ENCODE measurements around the gene SC5D.

Gene SC5D

DNA sequence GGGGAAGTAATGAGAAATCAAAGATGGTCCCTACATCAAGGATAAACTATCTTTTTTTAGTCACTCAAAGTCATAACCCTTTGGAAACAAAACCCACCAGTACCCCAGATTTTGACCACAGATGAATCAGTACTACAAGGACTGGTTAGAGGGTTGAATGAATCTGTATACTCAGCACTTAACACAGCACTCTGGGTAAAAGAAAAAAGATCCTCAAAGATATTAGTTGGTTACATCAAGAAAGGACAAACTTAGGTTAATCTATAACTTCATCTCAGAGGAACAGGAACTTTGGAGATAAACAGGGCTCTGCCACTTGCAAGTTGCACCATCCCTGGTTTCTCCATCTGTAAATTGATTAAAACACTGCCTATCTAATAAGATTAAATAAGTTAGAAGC lies 18.8 kb downstream of the SC5D start:
- Histone ChIP-seq H2AK5ac (ENCODE audit: low read length) (no peak overlapping the region), H3K4ac (ENCODE audit: low read depth, low read length) (no peak overlapping the region), H4K91ac (ENCODE audit: low read depth, low read length) (no peak overlapping the region), H4K12ac (ENCODE audit: low read depth, low read length) (no peak overlapping the region), H4K8ac (ENCODE audit: low read depth, low read length) (no peak overlapping the region), H3K4me1 (ENCODE audit: control insufficient read depth in 1 of 2, insufficient read depth in 2 of 2, low read length in 2 of 2) (no peaks in the 10 kb centered on the region), H3K9me3 (ENCODE audit: insufficient read depth, low read depth, low read length) (no peaks in the 10 kb centered on the region), H3K27ac (ENCODE audit: low read depth, low read length) (no peak overlapping the region), H2BK5ac (ENCODE audit: low read depth, low read length, poor library complexity) (no peak overlapping the region), H3K14ac (ENCODE audit: low read length) (no peak overlapping the region), H3K27me3 (ENCODE audit: insufficient read depth, low read length) (no peaks in the 10 kb centered on the region), H3K4me2 (ENCODE audit: low read length) (no peak overlapping the region), H2BK12ac (ENCODE audit: low read length) (no peak overlapping the region), H3K36me3 (ENCODE audit: control insufficient read depth in 1 of 2, insufficient read depth in 2 of 2, low read length in 2 of 2) (peaks cover 2 to 10% of the 10 kb centered on the region in 2 experiments), H3K79me1 (ENCODE audit: low read length) (no peaks in the 10 kb centered on the region), H3K79me2 (ENCODE audit: control insufficient read depth, insufficient read depth, low read length, poor library complexity) (no peaks in the 10 kb centered on the region), H3K23ac (ENCODE audit: low read length) (no peak overlapping the region), H3K4me3 (ENCODE audit: low read depth, low read length) (no peak overlapping the region), H2BK120ac (ENCODE audit: insufficient read depth, low read length, poor library complexity) (no peak overlapping the region), H3K9ac (ENCODE audit: low read length) (no peak overlapping the region), H3K18ac (ENCODE audit: low read length) (no peak overlapping the region), H2AFZ (ENCODE audit: insufficient read depth, low read length, poor library complexity) (no peak overlapping the region)
- DNase-seq = no peak

DNA sequence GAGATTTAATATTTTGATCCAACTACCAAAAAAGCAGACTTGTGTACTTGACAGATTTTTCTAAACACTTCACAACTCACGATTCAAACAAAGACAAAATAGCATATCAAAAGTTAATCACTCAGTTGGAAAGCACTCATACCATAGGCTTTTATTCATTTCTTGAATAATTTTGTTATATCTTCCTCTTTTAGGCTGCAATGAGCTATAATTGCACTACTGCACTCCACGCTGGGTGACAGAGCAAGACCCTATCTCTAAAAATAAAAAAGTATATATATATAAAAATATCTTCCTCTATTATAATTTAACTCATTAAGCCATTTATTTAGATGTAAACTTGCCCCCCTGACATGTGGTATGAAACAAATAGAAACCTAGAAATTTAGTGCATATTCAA lies 19.9 kb downstream of the SC5D start:
- Histone ChIP-seq H2AFZ (ENCODE audit: insufficient read depth, low read length, poor library complexity) (no peak overlapping the region), H3K9ac (ENCODE audit: low read length) (no peak overlapping the region), H4K91ac (ENCODE audit: low read depth, low read length) (no peak overlapping the region), H4K8ac (ENCODE audit: low read depth, low read length) (no peak overlapping the region), H3K14ac (ENCODE audit: low read length) (no peak overlapping the region), H3K27me3 (ENCODE audit: insufficient read depth, low read length) (no peaks in the 10 kb centered on the region), H3K18ac (ENCODE audit: low read length) (no peak overlapping the region), H3K4me1 (ENCODE audit: control insufficient read depth in 1 of 2, insufficient read depth in 2 of 2, low read length in 2 of 2) (no peaks in the 10 kb centered on the region), H3K23ac (ENCODE audit: low read length) (no peak overlapping the region), H2BK5ac (ENCODE audit: low read depth, low read length, poor library complexity) (no peak overlapping the region), H3K27ac (ENCODE audit: low read depth, low read length) (no peak overlapping the region), H2BK12ac (ENCODE audit: low read length) (no peak overlapping the region), H2BK120ac (ENCODE audit: insufficient read depth, low read length, poor library complexity) (no peak overlapping the region), H3K4me3 (ENCODE audit: low read depth, low read length) (no peak overlapping the region), H3K4ac (ENCODE audit: low read depth, low read length) (no peak overlapping the region), H3K4me2 (ENCODE audit: low read length) (no peak overlapping the region), H4K12ac (ENCODE audit: low read depth, low read length) (no peak overlapping the region), H3K79me2 (ENCODE audit: control insufficient read depth, insufficient read depth, low read length, poor library complexity) (no peaks in the 10 kb centered on the region), H3K9me3 (ENCODE audit: insufficient read depth, low read depth, low read length) (no peaks in the 10 kb centered on the region), H3K36me3 (ENCODE audit: control insufficient read depth in 1 of 2, insufficient read depth in 2 of 2, low read length in 2 of 2) (peaks cover 0 to 2% of the 10 kb centered on the region in 2 experiments), H3K79me1 (ENCODE audit: low read length) (no peaks in the 10 kb centered on the region), H2AK5ac (ENCODE audit: low read length) (no peak overlapping the region)
- DNase-seq = no peak
- WGBS (ENCODE audit: extremely low coverage, insufficient coverage, insufficient read length) = no CpG with 5 or more reads among the region's 2 CpGs

DNA sequence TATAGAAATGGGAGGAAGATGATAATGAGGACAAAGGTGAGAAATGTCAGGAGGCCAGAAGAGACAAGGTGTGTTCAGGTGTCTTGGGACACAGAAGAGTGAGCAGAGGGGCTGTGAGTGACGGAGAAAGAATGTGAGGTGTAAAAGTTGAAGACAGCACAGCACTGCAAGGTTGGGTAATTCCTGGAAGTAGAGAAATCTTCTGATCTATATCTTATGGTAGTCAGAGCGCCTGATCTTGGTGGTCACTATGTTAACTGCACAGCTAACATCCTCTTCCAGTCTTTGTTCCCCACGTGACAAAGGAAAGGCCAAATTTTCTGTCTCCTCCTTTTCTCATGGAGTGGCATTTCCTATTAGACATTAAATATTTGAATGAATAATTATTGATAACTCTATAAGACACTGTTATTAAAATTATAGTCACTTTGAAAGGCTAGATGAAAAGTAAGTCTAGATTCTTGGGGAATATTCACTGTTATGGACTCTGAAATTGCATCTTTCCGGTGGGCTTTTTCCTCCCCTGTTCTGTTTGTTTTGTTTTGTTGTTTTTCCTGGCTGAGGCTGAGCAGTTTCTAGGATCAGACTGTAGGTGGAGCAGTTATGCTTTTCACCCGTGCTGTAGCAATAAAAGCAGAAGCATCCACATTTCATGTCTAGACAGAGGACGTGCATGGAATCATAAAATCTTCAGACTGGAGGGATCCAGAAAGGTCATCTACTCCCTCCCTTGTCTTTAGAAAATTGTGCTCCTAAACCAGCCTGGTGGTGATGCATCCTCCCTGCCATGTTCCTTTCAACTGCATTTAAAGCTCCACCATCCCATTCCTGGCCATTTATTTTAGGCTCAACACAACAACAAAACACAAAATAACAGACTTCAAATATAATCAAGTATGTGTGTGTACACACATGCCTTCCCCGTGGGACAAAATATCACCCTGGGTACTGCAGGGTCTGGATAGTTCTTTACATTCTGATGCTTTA lies 26.6 kb downstream of the SC5D start:
- no peak overlapping the region for H2AK5ac ChIP-seq (ENCODE audit: low read length)
- no peaks in the 10 kb centered on the region for H3K79me1 ChIP-seq (ENCODE audit: low read length)
- no peak overlapping the region for H3K4me3 ChIP-seq (ENCODE audit: low read depth, low read length)
- peaks cover 0 to 3% of the 10 kb centered on the region in 2 experiments for H3K4me1 ChIP-seq (ENCODE audit: control insufficient read depth in 1 of 2, insufficient read depth in 2 of 2, low read length in 2 of 2)
- no peak overlapping the region for H3K27ac ChIP-seq (ENCODE audit: low read depth, low read length)
- H3K4me2 ChIP-seq (ENCODE audit: low read length) = no peak overlapping the region
- no peak overlapping the region for H3K18ac ChIP-seq (ENCODE audit: low read length)
- no peak overlapping the region for H3K23ac ChIP-seq (ENCODE audit: low read length)
- DNase-seq = peak; percentile 10 to 57
- no peak overlapping the region for H4K8ac ChIP-seq (ENCODE audit: low read depth, low read length)
- no peak overlapping the region for H3K4ac ChIP-seq (ENCODE audit: low read depth, low read length)
- no peak overlapping the region for H2BK5ac ChIP-seq (ENCODE audit: low read depth, low read length, poor library complexity)
- no peak overlapping the region for H4K91ac ChIP-seq (ENCODE audit: low read depth, low read length)
- no peak overlapping the region for H2AFZ ChIP-seq (ENCODE audit: insufficient read depth, low read length, poor library complexity)
- no peaks in the 10 kb centered on the region for H3K36me3 ChIP-seq (ENCODE audit: control insufficient read depth in 1 of 2, insufficient read depth in 2 of 2, low read length in 2 of 2)
- no CpG with 5 or more reads among the region's 7 CpGs for WGBS (ENCODE audit: extremely low coverage, insufficient coverage, insufficient read length)
- H2BK12ac ChIP-seq (ENCODE audit: low read length) = no peak overlapping the region
- H4K12ac ChIP-seq (ENCODE audit: low read depth, low read length) = no peak overlapping the region
- H3K14ac ChIP-seq (ENCODE audit: low read length) = no peak overlapping the region
- no peak overlapping the region for H3K9ac ChIP-seq (ENCODE audit: low read length)
- no peaks in the 10 kb centered on the region for H3K27me3 ChIP-seq (ENCODE audit: insufficient read depth, low read length)
- H3K79me2 ChIP-seq (ENCODE audit: control insufficient read depth, insufficient read depth, low read length, poor library complexity) = no peaks in the 10 kb centered on the region
- H2BK120ac ChIP-seq (ENCODE audit: insufficient read depth, low read length, poor library complexity) = no peak overlapping the region
- no peaks in the 10 kb centered on the region for H3K9me3 ChIP-seq (ENCODE audit: insufficient read depth, low read depth, low read length)

DNA sequence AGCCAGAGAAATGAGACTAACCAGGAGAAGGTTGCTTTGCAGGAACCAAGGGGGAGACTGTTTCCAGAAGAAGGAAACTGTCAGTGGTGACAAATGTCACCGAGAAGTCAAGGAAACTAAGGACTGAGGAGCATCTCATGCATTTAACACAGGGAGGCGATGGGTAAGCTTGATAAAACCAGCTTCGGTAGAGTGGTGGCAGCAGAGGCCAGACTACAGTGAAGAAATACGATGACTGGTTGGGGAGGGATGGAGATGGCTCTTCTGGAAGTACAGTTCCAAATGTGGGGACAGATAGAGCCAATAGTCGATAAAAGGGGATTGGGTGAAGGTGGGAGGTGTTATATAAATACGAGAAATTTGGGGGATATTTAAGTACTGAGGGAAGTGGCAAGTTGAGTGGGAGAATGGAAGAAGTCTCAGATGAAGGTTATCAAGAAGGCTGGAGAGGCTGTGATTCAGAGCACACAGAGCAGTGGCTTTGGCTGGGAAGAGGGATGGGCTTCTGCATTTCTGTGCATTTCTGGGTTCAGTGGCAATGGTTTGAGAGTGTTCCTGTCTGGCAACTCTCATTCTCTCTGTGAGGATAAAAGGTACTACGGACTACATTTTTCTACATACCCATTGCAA lies 29.2 kb downstream of the SC5D start:
- Histone ChIP-seq H3K4me2 (ENCODE audit: low read length) (no peak overlapping the region), H3K14ac (ENCODE audit: low read length) (no peak overlapping the region), H3K4me1 (ENCODE audit: control insufficient read depth in 1 of 2, insufficient read depth in 2 of 2, low read length in 2 of 2) (peaks cover 0 to 3% of the 10 kb centered on the region in 2 experiments), H4K8ac (ENCODE audit: low read depth, low read length) (no peak overlapping the region), H3K9me3 (ENCODE audit: insufficient read depth, low read depth, low read length) (peaks cover 4% of the 10 kb centered on the region), H3K79me2 (ENCODE audit: control insufficient read depth, insufficient read depth, low read length, poor library complexity) (no peaks in the 10 kb centered on the region), H3K27ac (ENCODE audit: low read depth, low read length) (no peak overlapping the region), H2BK12ac (ENCODE audit: low read length) (no peak overlapping the region), H3K79me1 (ENCODE audit: low read length) (no peaks in the 10 kb centered on the region), H3K4me3 (ENCODE audit: low read depth, low read length) (no peak overlapping the region), H2AK5ac (ENCODE audit: low read length) (no peak overlapping the region), H3K4ac (ENCODE audit: low read depth, low read length) (no peak overlapping the region), H3K18ac (ENCODE audit: low read length) (no peak overlapping the region), H3K36me3 (ENCODE audit: control insufficient read depth in 1 of 2, insufficient read depth in 2 of 2, low read length in 2 of 2) (no peaks in the 10 kb centered on the region), H3K9ac (ENCODE audit: low read length) (no peak overlapping the region), H4K12ac (ENCODE audit: low read depth, low read length) (no peak overlapping the region), H2AFZ (ENCODE audit: insufficient read depth, low read length, poor library complexity) (no peak overlapping the region), H4K91ac (ENCODE audit: low read depth, low read length) (no peak overlapping the region), H3K23ac (ENCODE audit: low read length) (no peak overlapping the region), H3K27me3 (ENCODE audit: insufficient read depth, low read length) (no peaks in the 10 kb centered on the region), H2BK5ac (ENCODE audit: low read depth, low read length, poor library complexity) (no peak overlapping the region), H2BK120ac (ENCODE audit: insufficient read depth, low read length, poor library complexity) (no peak overlapping the region)
- DNase-seq = no peak
- 100% methylated on average over 2 of the region's 7 CpGs for WGBS (ENCODE audit: extremely low coverage, insufficient coverage, insufficient read length)
